Mucosa of gallbladder (tissue), 1 donor: ENCODE measurements around the gene S100P. TPM values are rescaled to one million over a fixed set of nuclear protein-coding genes. Genes with fewer than 3 reads are reported as not detected.

ENCODE experiments used
- DNase-seq: peaks from one replicate; pipeline ENCODE4 v3.0.0-alpha.2; 2020; ENCODE audit warnings: low spot score
- total RNA-seq: library from RNA; stranded (reverse); gene quantifications from one replicate; pipeline ENCODE4 v1.2.1, GENCODE V29; 2021
- donor health status: DM: no; HTN: no; CAD: no.

S100P gene
- total RNA-seq, 1 donor from 2014 or later, result 33.4 TPM

- DNase-seq, result peak; percentile 27
Measured at GRCh38 chr4:6673191-6673659, 20.5 kb upstream of the S100P start.

- peak; percentile 95 for DNase-seq
Measured at GRCh38 chr4:6673660-6674499, 19.8 kb upstream of the S100P start.

GRCh38 chr4:6674500-6675149, 19.1 kb upstream of the S100P start:
- DNase-seq, result peak; percentile 52

GRCh38 chr4:6676722-6677558, 16.7 kb upstream of the S100P start:
- no peak for DNase-seq

- DNase-seq, result no peak
Measured at GRCh38 chr4:6680372-6681034, 13.2 kb upstream of the S100P start.

- DNase-seq, result no peak
Measured at GRCh38 chr4:6681191-6681590, 12.5 kb upstream of the S100P start.

- DNase-seq, result no peak
Measured at GRCh38 chr4:6682862-6683590, 10.7 kb upstream of the S100P start.

- DNase-seq, result no peak
Measured at GRCh38 chr4:6684656-6685055, 9.0 kb upstream of the S100P start.

GRCh38 chr4:6686104-6686787, 7.4 kb upstream of the S100P start:
- no peak for DNase-seq

GRCh38 chr4:6687947-6688878, 5.5 kb upstream of the S100P start:
- DNase-seq, result peak; percentile 37

GRCh38 chr4:6688879-6689505, 4.7 kb upstream of the S100P start:
- DNase-seq, result peak; percentile 57

- no peak for DNase-seq
Measured at GRCh38 chr4:6689506-6689960, 4.1 kb upstream of the S100P start.

GRCh38 chr4:6692379-6692778, 1.3 kb upstream of the S100P start:
- DNase-seq, result no peak

- no peak for DNase-seq
Measured at GRCh38 chr4:6692806-6693205, 872 bp upstream of the S100P start.

GRCh38 chr4:6694177-6694901, 661 bp downstream of the S100P start:
- DNase-seq, result no peak

GRCh38 chr4:6695660-6696610, 2.3 kb downstream of the S100P start:
- peak; percentile 52 for DNase-seq

- DNase-seq, result no peak
Measured at GRCh38 chr4:6696611-6697010, 2.9 kb downstream of the S100P start.
